IPS-15b (cell line): ENCODE data around the gene NUDT3.
"Not testable (repeated sequence)": the region's sequence is repeated elsewhere in the genome, so short reads cannot be mapped to it uniquely, and the experiment has no call there.

Source experiments
- H3K27me3 ChIP-seq: one replicate; pipeline ENCODE4 v1.6.1; 2013; ENCODE audit warnings: low read length; ENCODE audit not compliant: control insufficient read depth, insufficient read depth
- H3K36me3 ChIP-seq: one replicate; pipeline ENCODE4 v1.6.1; 2013; ENCODE audit warnings: low read length; ENCODE audit not compliant: control insufficient read depth, insufficient read depth
- H3K4me1 ChIP-seq: one replicate; pipeline ENCODE4 v1.6.1; 2013; ENCODE audit warnings: mild to moderate bottlenecking, low read length; ENCODE audit not compliant: control insufficient read depth, insufficient read depth
- H3K4me3 ChIP-seq: one replicate; pipeline ENCODE4 v1.5.1; 2013; ENCODE audit warnings: low read depth, low read length
- H3K9ac ChIP-seq: one replicate; pipeline ENCODE4 v1.6.1; 2013; ENCODE audit warnings: low read depth, mild to moderate bottlenecking, low read length
- H3K9me3 ChIP-seq: one replicate; pipeline ENCODE4 v1.6.1; 2013; ENCODE audit warnings: mild to moderate bottlenecking, low read length; ENCODE audit not compliant: control insufficient read depth, insufficient read depth

Gene NUDT3

DNA sequence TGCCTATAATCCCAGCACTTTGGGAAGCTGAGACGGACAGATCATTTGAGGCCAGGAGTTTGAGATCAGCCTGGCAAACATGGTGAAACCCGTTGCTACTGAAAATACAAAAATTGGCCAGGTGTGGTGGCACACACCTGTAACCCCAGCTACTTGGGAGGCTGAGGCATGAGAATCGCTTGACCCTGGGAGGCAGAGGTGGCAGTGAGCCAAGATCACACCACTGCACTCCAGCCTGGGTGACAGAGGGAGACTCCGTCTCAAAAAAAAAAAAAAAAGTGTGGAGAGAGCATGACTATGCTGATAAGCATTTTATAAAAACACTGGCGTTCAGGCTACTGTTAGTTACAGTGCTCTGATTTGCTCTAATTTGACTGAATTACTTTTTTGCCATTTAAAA lies 14.9 kb downstream of the NUDT3 start:
- H3K4me3 ChIP-seq, H3K9ac ChIP-seq, H3K27me3 ChIP-seq, H3K4me1 ChIP-seq, H3K36me3 ChIP-seq, H3K9me3 ChIP-seq: not testable (repeated sequence)

DNA sequence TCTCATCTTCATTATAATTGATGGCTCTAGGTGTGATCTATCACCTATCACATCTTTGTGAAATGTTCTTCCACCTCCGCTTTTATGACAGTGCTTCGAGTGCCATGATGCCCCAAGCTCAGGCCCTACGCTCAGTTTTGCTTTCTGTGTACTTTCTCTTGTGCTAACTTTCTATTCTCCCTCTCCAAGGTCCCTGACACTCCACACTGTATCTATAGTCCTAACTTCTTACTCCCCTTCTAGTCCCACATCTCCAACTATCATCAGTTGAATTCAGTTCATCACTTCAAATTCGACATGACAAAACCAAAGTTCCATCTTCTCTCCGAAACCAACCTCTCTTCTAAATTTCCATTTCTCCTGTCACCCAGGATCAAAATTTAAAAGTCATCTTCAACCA lies 16.6 kb downstream of the NUDT3 start:
- H3K27me3 ChIP-seq = no peaks in the 10 kb centered on the region
- no peaks in the 10 kb centered on the region for H3K36me3 ChIP-seq
- H3K9me3 ChIP-seq = no peaks in the 10 kb centered on the region
- H3K9ac ChIP-seq = no peak overlapping the region
- H3K4me1 ChIP-seq = no peaks in the 10 kb centered on the region
- H3K4me3 ChIP-seq = no peak overlapping the region

DNA sequence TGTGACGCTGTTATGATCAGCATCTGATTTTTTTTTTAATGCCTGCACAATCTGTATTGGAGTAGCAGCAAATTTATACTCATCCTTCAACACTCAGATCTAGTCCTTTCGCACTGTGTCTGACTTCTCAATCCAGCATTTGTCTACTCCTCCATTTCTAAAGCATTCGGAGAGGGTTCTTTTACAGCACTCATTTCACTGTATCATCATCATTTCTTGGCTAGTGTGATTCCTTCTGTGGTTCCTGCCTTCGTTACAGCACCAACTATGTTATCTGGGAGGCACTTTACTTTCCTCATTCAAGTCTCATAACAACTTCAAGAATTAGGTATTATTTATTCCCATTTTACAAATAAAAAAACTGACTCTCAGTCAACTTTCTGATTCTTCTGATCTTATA lies 18.0 kb downstream of the NUDT3 start:
- peaks cover 3% of the 10 kb centered on the region for H3K36me3 ChIP-seq

DNA sequence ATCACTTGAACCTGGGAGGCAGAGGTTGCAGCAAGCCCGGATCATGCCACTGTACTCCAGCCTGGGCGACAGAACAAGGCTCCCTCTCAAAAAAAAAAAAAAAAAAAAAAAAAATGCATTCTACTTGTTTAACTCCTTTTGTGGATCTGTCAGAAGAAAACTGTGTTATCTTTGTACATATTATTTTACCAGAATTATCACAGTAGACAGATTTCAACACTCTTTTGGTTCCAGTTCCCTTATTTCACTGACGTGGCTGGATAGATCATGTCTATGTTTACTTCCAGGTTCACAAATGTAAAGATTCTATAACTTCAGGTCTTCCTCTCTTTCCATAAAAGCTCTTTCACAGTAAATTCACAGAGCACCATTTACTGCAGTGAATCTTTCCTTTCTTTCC lies 18.4 kb downstream of the NUDT3 start:
- no peaks in the 10 kb centered on the region for H3K4me1 ChIP-seq
- no peaks in the 10 kb centered on the region for H3K9me3 ChIP-seq
- no peak overlapping the region for H3K9ac ChIP-seq
- no peaks in the 10 kb centered on the region for H3K27me3 ChIP-seq
- H3K4me3 ChIP-seq = no peak overlapping the region
- H3K36me3 ChIP-seq = peaks cover 3% of the 10 kb centered on the region

More for the DNA sequence above, 18.0 kb downstream of the NUDT3 start:
- H3K9ac ChIP-seq = no peak overlapping the region
- H3K9me3 ChIP-seq = no peaks in the 10 kb centered on the region
- H3K27me3 ChIP-seq = no peaks in the 10 kb centered on the region
- H3K4me3 ChIP-seq = no peak overlapping the region
- H3K4me1 ChIP-seq = no peaks in the 10 kb centered on the region

DNA sequence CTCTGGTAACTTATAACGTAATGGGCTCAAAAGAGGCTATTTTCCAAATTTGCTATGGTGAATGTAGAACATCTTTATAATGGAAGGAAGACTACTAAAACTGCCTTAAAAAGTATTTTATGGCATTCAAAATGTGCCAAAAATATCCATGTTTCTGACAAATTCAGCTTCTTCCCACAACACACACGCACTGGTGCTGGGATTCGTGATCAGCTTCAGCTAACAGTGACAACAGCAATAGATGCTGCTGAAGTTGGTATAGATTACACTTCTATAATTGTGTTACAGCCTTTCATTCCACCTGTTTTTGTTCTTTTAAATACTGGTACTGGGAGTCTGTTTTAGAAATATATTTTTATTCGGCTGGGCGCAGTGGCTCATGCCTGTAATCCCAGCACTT lies 19.0 kb downstream of the NUDT3 start:
- no peaks in the 10 kb centered on the region for H3K27me3 ChIP-seq
- no peak overlapping the region for H3K9ac ChIP-seq
- peaks cover 3% of the 10 kb centered on the region for H3K36me3 ChIP-seq
- H3K4me1 ChIP-seq = no peaks in the 10 kb centered on the region
- no peak overlapping the region for H3K4me3 ChIP-seq
- no peaks in the 10 kb centered on the region for H3K9me3 ChIP-seq

DNA sequence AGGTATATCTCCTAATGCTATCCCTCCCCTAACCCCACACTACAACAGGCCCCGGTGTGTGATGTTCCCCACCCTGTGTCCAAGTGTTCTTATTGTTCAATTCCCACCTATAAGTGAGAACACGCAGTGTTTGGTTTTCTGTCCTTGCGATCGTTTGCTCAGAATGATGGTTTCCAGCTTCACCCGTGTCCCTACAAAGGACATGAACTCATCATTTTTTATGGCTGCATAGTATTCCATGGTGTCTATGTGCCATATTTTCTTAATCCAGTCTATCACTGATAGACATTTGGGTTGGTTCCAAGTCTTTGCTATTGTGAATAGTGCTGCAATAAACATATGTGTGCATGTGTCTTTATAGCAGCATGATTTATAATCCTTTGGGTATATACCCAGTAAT lies 20.6 kb downstream of the NUDT3 start:
- H3K4me1 ChIP-seq, H3K9ac ChIP-seq, H3K27me3 ChIP-seq, H3K4me3 ChIP-seq, H3K9me3 ChIP-seq, H3K36me3 ChIP-seq: not testable (repeated sequence)

DNA sequence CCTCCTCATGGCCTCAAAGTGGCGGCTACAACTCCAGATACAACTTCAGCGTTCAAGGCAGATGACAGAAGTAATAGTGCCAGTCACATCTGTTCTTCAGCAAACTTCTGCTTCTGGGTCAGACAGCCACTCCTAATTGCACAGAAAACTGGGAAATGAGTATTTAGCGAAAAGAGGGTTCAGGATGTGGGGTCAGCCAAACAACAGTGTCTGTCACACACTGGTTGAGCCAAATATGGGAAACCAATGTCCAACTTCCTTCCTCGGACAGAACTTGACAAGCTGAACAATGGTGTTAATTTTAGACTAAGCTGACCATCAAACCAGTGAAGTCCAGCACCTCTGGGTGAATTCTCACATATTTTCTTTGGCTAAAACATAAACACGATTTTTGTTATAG lies 22.1 kb downstream of the NUDT3 start:
- H3K36me3 ChIP-seq = peaks cover 3% of the 10 kb centered on the region
- no peaks in the 10 kb centered on the region for H3K9me3 ChIP-seq
- H3K9ac ChIP-seq = no peak overlapping the region
- H3K4me3 ChIP-seq = no peak overlapping the region
- no peaks in the 10 kb centered on the region for H3K4me1 ChIP-seq
- no peaks in the 10 kb centered on the region for H3K27me3 ChIP-seq

DNA sequence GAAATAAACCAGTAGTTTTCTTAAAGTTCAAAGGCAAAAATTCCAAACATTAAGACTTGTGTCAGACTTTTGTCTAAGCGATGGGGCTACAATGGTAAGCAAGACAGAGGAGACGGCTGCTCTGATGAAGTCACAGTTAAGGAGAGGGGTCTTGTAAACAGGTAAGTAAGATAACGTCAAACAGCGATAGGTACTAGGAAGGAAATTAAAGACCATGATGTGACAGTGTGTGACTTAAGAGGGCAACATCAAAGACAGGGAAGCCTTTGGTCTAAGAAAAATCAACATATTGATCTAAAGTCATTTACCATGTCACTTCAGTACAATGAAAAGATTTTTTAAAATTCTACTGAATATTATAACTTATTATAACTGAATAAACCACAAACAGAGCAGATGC lies 23.1 kb downstream of the NUDT3 start:
- H3K4me1 ChIP-seq = no peaks in the 10 kb centered on the region
- peaks cover 3% of the 10 kb centered on the region for H3K36me3 ChIP-seq
- no peak overlapping the region for H3K9ac ChIP-seq
- no peaks in the 10 kb centered on the region for H3K9me3 ChIP-seq
- no peaks in the 10 kb centered on the region for H3K27me3 ChIP-seq
- no peak overlapping the region for H3K4me3 ChIP-seq

DNA sequence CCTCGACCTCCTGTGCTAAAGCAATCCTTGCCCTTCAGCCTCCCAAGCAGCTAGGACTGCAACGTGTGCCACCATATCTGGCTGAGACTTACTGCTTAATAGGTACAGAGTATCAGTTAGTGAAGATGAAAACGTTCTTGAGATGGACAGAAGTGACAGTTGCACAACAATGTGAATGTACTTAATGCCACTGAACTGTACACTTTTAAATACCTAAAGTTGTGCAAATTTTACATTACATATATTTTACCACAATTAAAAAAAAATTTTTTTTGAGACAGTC lies 25.9 kb downstream of the NUDT3 start:
- Histone ChIP-seq H3K9ac (no peak overlapping the region), H3K27me3 (no peaks in the 10 kb centered on the region), H3K36me3 (peaks cover 3% of the 10 kb centered on the region), H3K4me3 (no peak overlapping the region), H3K4me1 (peaks cover 8% of the 10 kb centered on the region), H3K9me3 (no peaks in the 10 kb centered on the region)

DNA sequence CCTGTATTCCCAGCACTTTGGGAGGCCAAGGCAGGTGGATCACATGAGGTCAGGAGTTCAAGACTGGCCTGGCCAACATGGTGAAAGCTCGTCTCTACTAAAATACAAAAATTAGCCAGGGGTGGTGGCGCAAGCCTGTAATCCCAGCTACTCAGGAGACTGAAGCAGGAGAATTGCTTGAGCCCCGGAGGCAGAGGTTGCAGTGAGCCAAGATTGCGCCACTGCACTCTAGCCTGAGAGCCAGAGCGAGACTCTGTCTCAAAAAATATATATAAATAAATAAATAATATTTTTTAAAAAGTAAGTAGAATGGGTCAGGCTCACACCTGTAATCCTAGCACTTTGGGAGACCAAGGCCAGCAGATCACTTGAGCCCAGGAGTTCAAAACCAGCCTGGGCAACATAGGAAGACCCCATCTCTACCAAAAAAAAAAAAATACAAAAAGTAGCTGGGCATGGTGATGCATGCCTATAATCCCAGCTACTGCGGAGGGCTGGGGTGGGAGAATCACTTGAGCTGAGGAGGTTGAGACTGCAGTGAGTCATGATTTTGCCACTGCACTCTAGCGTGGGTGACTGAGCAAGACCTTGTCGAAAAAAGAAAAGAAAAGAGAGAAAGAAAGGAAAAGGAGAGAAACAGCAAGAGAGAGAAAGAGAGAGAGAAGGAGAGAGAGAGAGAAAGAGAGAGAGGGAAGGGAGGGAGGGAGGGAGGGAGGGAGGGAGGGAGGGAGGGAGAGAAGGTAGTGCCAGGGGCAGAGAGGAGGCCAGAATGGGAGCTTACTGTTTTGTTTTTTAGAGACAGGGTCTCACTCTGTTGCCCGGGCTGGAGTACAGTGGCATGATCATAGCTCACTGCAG lies 26.5 kb downstream of the NUDT3 start:
- not testable (repeated sequence) for H3K4me1 ChIP-seq, H3K27me3 ChIP-seq, H3K4me3 ChIP-seq, H3K9me3 ChIP-seq, H3K9ac ChIP-seq, H3K36me3 ChIP-seq

DNA sequence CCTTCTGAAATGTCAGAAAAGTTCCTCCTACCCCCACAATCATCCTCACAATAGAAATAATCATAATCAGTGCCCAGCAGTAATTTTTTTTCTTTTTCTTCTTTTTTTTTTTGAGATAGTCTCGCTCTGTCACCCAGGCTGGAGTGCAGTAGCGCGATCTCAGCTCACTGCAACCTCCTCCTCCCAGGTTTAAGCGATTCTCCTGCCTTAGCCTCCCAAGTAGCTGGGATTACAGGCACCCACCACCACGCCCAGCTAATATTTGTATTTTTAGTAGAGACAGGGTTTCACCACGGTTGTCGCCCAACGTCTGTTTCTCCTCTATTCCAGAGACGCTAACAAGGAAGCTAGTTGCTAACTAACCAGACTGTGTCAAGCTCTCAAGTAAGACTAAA lies 28.8 kb downstream of the NUDT3 start:
- H3K36me3 ChIP-seq, H3K9ac ChIP-seq, H3K9me3 ChIP-seq, H3K27me3 ChIP-seq, H3K4me1 ChIP-seq, H3K4me3 ChIP-seq: not testable (repeated sequence)

DNA sequence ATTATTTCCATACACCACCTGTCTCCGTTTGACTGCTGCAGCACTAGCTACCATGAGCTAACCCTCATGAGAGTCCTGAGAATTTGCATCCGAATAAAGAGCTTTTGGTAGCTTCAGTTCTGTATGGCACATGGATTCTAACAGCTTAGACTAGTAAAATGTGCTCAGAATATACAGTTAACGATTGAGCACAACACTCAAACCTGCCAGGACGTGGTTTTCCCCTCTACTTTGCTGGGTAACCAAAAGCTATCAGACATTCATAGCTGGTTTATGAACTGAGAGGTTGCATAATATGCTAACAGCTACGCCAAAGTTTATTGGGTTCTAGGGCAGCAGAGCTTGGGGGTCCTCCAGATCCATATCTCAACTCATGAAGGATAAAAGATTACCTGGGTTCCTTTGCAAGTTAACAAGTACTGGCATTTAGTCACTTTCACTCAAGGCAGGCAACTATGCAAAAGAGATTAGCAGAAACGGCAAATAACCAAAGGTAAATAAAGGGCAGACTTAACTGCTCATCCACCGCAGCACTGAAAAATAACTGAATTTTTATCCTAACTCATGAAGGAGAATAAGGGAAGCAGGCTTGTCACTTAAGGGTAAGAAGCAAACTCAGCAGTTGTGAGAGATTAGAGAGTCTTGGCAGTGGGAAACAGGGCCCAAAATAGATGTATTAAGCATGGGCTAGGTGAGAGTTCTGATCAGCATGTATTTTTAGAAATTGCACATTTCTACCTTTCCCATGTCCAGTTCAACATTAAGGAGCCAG lies 29.4 kb downstream of the NUDT3 start:
- H3K9me3 ChIP-seq = no peaks in the 10 kb centered on the region
- H3K27me3 ChIP-seq = no peaks in the 10 kb centered on the region
- H3K4me1 ChIP-seq = peaks cover 8% of the 10 kb centered on the region
- no peaks in the 10 kb centered on the region for H3K36me3 ChIP-seq
- H3K9ac ChIP-seq = no peak overlapping the region
- no peak overlapping the region for H3K4me3 ChIP-seq
